RCC 7860 (cell line): Measurements from ENCODE around the gene SAE1.

Source experiments
- DNase-seq: peaks from one replicate; pipeline ENCODE4 v3.0.0-alpha.2; 2015; ENCODE audit warnings: low spot score
- FAIRE-seq: peaks from 2 replicates; lab custom pipeline; 2012; peaks lifted over from hg19 to GRCh38; lab: Jason Lieb, UNC

SAE1 gene

DNA sequence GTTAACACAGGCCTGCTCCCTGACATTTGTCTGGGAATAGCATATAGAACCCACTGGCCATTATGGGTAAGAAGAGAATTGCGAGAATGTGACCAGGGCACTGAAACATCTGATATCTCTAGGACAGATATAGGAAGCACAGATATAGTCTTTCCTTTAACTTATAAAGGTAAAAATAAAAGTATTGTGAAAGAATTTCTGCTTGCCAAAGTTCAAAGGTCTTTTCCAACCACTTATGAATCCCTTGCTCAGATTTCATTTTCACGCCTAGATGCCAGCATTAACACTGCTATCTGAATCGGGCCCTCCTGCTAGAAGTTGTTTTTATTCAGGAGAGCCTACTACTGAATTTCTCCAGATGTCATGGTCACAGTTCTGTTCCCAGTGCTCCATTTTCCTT lies 72.6 kb downstream of the SAE1 start:
- DNase-seq (no peak), FAIRE-seq (no peak)

DNA sequence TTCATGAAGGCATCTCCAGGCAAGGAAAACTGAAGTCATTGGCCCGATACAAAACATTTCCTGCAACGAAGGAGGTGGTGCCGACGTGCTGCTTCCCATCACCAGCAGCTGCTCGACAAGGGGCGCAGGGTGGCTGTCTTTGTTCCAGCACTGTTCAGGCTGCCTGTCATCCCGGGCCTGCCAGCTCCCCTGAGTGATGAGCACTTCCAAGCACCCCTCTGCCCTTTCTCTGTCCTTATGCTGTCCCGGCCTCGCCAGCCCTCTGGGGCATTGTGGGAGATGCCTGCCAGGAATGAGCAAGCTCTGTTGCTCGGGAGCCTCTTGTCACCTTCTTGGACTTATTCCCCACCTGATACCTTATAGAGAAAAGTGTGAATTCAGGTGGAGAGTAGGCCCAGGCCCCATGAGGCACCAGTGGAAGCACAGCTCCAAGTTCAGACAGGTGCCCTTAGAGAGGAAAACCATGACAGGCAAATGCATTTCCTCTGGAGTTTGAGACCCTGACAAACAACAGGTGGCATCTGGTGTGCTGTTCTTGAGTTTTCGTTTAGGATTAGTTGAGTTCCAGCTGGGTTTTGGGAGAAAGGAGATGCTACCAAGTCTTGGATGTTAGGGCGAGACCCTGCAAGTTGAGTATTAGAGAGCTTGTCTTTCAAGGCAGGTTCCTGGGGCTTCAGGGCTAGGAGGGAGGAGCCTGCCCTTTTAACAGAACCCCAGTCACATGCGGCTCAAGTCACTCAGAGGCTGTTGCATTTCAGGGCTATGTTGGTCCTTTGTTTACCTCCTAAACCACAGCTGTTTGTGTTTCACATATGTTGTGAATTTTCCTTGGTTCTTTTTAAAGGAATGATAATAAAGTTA lies 78.9 kb downstream of the SAE1 start:
- FAIRE-seq: no peak
- DNase-seq: no peak

DNA sequence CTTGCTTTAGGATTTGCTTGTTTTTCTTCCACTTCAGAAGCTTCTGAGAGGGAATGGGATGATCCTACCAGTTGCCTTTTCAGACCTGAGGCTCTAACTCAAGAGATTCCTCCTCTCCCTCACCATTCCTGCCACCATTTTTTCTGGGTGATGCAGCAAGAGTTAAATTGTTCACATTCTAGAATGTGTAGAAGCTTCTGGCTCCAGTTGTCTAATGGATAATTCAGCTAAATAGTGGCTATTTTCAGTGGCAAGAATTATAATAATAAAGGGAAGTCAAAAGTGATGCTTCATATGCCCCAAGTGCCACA lies 79.5 kb downstream of the SAE1 start:
- no peak for FAIRE-seq

DNA sequence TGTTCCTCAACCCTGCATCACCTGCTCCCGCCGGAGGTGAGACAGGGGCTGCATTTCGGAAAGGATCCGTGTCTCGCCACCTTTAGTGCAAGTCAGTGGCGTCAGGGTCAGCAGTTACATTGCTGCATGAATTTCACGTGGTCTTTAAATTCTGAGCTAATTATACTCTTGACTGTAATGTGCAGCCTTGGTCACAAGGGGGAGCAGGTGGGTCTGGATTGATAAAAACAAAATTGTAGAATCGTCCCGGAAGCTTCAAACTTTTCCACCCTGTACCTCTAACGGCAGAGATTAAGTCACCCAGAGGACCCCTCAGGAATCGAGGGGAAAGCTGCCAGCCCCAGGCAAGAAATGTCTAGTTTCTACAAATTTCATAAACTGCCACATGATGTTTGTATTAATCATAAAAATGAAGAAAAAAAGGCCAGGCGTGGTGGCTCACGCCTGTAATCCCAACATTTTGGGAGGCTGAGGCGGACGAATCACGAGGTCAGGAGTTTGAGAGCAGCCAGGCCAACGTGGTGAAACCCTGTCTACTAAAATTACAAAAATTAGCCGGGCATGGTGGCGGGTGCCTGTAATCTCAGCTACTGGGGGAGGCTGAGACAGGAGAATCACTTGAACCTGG lies 80.2 kb downstream of the SAE1 start:
- peak; percentile 61 for DNase-seq
- no peak for FAIRE-seq

More for the DNA sequence above, 79.5 kb downstream of the SAE1 start:
- no peak for DNase-seq

DNA sequence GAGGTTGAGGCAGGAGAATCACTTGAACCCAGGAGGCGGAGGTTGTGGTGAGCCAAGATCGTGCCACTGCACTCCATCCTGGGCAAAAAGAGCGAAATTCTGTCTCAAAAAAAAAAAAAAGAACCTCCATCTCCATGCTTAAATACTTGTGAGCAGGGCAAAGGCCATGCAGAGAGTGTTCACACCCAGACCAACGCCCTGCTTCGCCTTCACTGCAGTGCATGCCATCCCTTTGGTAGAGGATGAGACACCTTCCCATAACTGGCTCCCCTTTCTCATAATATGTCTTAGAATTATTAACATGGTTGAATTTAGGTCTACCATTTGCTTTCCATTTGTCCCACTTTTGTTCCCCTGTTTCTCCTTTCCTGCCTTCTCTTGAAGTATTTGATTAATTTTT lies 84.9 kb downstream of the SAE1 start:
- FAIRE-seq: no peak
- no peak for DNase-seq

DNA sequence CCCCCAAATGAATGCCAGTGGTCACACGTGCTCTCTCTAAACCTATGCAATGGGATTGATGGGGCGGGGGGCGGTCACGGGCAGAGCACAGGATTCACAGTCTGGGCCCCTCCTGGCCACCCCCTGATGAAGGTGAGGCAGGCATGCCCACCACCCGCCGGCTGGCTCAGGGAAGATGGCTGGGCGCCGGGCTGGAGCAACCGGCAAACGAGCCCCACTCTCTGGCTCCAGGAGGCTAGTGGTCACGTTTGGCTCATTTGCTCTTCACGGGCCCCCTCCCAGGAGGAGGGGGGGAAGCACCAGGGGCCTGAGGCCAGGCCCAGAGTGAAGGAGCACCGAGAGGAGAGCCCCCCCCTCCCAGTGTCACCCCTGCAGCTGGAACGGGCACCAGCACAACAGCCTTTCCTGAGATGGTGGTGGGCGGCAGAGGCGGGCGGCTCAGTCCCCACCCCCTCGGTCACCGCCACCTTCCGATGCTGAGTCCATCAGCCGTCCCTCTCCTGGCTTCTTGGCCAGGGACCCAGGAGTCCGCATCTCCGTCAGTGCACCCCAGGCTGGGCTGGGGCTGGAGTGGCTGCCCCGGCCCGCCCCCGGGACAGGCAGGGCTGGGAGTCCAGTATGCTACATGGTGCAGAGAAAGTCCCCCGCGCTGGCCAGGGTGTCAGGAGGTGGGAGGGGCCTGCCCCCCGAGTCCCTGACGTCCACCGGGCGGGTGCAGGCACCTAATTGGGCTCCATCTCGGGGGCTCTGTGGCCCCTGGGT lies 90.6 kb downstream of the SAE1 start:
- DNase-seq (no peak), FAIRE-seq (no peak)

DNA sequence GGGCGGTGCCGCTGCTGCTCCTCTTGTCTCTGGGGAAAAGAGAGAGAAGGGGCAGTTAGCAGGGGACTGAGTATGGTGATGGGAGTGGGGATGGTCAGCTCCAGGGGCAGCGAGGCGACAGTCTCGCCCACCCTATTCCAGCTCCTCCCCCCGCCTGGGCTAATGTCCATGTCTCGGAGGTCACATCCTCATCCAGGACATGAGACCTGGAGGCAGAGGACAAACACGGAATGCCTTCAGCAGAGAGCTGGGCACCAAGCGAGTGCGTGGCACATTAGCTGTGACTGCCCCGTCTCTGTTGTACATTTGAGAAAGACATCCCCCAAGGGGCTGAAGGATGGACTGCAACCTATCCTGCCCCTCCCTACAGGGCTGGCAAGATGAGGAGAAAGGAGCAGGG lies 91.3 kb downstream of the SAE1 start:
- no peak for DNase-seq

DNA sequence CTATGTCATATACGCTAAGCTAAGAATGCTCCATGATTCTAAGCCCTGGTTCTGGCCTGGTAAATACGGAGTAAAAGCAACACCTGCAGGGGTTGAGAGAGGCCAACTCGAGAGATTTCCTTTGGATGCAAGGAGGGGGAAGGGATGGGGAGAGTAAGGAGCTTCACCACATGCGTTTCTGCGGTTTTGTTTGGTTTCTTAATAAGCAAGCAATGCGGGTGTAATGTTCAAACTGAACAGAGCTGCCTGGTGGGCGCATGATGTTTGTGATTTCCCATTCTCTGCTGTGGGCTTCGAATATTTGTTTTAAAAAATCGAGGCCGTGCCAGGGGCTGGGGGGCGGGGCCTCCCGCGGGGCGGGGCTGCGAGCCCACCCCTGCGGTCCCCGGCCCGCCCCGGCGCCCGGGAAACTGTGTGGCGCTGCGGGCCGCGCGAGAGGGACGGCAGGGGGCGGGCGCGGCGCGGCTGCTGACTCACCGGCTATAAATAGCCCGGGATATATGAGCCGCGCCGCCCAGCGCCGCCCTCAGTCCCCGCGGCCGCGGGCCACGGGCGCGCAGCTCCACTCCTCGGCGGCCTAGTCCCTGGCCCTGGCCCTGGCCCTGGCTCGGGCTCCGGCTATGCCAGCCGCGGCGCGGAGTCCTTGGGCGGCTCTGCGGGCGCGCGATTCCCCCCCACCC lies 95.3 kb downstream of the SAE1 start:
- FAIRE-seq (no peak), DNase-seq (peak; percentile 70)

More for the DNA sequence above, 91.3 kb downstream of the SAE1 start:
- no peak for FAIRE-seq

DNA sequence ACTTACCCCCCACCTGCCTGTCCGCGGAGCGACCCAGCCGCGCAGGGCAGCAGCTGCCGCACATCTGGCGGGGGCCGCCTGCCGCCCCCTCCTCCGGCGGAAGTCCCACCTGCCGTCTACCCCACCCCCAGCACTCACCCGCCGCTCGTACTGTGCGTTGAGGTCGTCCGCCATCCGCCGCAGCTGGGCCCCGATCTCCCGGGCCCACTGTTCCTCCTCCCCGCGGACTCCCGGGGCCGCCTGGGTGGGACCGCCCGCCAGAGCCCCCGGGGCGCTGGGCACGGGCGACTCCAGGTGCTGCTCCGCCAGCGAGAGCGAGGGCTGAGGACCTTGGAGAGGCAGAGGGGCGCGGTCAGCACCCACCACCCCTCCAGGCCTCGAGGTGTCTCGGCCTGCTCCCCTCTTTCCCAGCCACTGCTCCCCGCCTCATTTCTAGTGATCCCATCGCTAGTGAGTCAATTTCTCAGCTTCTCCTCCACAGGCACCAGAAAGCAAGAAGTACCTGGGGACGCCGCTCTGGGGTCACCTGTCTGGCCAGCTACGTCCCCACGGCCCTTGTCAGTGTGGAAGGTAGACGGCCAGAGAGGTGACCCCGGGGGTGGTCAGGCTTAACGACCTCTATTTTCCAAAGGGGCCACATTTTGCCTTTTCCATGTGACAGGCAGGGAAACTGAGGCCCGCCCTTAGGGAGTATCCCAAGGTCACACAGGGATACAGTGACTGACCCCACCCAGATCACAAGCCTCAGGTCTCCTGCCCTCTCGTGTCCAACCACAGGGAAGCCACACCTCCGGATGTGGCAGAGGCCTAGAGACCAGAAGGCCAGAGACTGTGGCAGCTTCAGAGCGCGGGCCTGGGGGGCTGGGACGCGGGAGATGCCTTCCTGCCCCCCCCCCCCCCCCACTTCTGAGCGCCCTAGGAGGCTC lies 96.1 kb downstream of the SAE1 start:
- FAIRE-seq: no peak
- peak; percentile 82 for DNase-seq

DNA sequence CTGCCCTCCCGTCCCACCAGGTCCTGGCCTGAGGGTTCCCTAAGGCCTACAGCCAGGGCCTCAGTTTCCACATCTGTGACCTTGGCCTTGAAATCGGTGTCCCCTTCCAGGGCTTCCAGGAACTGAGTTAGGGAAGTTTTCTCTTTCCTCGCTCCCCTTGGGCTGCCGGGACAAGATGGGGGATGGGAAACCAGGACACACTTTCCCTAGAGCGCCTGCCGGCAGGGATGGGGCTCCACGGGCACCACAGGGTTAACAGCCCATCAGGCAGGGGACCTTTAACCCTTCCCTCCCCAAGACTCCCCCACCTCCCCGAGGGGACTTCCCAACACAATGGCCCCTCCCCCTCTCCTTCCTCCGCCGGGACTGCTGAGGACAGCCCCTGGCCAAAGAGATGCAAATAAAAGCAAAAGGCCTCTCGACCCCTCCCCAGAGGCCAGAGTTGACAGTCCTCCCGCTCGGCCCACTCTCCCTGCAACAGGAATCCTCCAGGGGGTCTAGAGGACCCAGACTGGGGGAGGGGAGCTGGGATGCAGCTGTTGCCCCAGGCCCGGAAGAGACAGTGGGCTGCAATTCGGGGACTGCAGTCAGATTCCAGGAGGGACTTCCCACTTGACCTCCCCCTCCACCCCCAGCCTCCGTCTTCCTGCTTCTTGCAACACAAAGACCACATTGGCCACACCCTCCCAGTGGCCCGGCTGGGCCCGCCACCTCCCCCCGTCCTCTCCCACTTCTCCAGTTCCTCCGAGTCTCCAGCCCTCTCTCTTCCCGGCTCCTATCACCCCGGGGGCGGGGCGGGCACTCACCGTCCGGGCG lies 96.9 kb downstream of the SAE1 start:
- no peak for FAIRE-seq
- peak; percentile 83 for DNase-seq

DNA sequence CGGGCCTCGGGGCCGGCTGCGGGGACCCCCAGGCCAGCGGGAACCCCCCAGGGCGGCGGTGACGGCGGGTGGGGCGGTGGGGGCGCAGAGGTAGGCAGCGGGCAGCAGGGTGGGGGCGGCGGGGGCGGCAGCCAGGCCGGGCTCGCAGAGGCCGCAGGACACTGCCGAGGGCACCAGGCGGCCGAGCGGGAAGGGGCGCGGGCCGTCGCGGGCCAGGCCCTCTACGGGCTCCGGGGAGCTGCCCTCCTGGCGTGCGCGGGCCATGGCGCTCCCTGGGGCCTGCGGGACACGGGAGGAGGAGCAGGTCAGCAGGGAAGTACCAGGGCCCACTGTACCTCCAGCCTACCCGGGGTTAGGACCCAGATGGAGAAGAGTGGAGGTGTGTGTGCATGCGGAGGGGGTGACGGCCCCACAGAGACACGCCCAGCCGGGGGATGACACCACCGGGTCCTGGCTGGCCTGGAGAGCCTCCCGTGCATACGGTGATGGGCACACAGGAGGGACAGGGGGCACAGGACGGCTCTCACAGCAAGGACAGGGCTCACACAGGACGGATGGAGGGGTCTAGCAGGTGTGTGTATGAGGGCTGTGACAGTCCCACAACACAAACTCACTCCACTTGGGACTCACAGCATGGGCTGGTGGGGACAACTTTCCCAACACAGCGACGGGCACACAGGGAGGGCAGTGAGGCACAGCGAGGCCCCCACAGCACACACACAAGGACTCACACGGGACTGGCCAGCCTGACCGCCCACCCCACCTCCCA lies 97.7 kb downstream of the SAE1 start:
- peak; percentile 34 for DNase-seq
- no peak for FAIRE-seq

DNA sequence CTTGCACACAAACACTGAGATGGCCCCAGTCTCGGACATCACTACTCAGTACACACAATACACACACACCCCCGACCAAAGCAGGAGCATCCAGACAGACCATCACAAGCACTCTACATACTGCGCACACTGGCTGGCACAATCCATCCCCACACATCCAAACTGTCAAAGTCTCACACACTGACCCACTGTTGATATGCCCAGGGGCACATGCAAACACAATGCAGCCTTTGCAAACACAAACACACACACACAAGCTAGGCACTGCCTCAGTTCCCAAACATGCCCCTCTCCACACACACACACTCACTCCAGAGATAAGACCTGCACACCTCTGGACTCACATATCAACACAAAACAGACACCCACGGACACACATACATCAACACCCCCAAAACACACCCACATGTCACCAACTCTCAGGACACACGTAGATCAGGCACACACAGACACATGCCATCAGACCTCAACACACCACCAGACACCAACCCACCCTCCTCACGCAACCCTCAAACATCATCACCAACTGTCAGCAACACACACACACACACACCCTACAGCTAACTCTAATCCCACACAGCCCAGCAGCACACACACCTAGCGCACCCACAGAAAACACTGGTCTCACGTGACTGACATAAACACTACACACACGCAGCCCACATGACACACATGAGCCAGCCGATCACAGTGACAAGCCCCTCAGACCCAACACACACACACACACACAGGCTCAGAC lies 98.5 kb downstream of the SAE1 start:
- FAIRE-seq (no peak), DNase-seq (no peak)

DNA sequence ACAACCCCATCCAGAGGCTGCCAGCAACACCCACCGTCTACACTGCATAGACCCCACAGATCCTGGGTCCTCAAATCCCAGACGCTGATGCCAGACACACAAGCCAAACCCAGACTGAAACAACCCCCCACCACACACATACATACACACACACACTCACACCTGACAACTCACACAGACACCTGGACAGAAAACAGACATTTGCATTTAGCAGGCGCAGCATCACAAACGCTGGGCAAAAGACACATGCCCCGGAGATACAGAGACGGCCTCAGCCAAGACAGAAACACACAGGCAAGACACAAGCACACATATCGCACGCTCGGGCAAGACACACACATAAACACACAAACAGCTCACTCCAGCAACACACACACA lies 99.0 kb downstream of the SAE1 start:
- FAIRE-seq (no peak), DNase-seq (no peak)

DNA sequence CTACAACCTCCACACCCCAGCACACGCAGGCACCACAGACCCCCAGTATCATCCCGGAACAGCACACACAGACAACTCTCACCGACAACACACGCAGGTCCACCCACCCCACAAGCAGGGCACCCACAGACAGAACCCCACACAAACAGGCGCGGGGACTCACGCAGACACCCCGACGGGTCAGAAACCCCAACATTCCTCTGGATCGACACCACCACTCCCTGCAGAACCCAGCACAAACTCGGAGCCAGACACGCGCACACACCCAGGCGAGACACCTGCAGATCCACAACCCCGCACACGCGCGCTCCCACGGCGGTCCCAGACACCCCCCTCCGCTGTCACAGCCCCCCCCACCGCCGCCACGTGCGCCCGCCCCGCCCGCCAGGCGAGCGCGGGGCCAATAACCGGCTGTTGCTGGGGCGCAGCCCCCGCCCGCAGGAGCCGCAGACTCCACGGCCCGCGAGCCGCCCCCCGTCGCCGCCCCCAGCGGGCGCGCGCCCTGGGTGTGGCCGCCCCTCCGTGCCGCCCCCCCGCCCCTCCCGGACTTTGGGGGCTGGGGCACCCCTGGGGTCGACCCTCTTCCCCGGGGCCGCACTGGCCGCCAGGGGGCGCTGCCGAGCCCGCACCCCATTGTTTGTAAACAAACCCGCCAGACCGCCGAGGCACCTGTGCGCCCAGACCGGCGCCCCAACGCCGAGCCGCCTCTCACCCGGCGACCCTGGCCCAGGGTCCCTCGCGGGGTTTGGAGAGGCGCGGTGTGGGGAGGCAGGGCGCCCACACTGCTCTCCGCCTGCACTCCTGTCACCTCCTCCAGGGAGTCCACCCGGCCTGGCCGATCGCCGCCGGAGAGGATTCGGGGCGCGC lies 99.7 kb downstream of the SAE1 start:
- FAIRE-seq: no peak
- DNase-seq: no peak

DNA sequence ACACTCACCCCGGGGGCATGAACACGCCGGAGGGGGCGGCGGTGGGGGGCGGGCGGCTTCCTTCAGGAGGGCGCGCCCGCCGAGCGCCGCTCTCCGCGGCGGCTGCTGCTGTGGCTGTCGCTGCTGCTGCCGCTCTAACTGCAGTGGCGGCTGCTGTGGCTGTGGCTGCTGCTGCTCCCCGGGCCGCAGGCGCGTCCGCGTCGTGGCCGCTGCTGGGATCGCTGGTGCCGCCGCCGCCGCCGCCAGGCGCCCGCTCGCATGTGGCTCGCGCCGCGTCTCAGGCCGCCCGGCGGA lies 100.2 kb downstream of the SAE1 start, which contains the start of gene BBC3:
TSS of gene BBC3 (minus strand) at position 279 of the 294 bp plus-strand sequence. CDS start 2,768 bp downstream, outside the sequence.
- DNase-seq (no peak), FAIRE-seq (no peak)

DNA sequence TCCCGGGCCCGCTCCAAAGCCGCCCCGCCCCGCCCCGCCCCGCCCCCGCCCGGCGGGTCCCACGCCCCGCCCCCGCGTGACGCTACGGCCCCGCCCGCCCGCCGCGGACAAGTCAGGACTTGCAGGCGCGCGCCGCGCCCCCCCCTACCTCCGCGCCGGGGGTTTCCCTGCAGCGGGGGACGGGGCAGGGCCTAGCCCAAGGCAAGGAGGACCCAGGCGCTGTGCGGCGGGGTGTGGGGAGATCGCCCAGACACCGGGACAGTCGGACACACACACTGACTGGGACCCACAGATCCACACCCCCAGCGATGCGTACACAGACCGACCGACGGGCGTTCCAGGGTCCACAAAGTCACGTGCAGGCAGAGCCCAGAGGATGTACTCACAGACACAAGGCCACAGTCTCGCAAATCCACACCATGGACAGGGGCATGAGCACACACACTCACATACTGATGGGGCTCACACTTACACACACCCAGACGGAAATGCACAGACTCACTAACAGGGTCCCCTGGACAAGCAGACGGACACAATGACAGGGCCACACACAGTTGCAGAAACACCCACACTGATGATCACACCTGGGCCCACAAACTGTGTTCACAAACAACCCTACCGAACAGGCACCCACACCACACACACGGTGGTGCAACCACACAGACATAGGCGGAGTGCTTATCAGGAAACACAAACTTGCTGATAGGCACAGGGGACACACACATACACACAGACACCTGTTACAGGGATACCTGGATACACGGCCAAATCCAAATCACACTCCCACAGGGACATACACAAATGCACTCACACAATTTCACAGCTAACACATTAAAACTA lies 100.8 kb downstream of the SAE1 start:
- FAIRE-seq (no peak), DNase-seq (peak; percentile 62)
